CD4-positive, alpha-beta T cell treated with Interleukin-4 for 1 hour (primary cell): ENCODE data around the gene CABLES2.

Experiments
- DNase-seq, 2 donors: peaks; one replicate each; pipeline ENCODE4 v3.0.0-alpha.2; 2020 to 2022

CABLES2 gene

GRCh38 chr20:62403331-62403730, 3.8 kb downstream of the CABLES2 start:
- no peak for DNase-seq

GRCh38 chr20:62402456-62403150, 4.5 kb downstream of the CABLES2 start:
- no peak for DNase-seq

- no peak for DNase-seq
These were observed 5.7 kb downstream of the CABLES2 start for GRCh38 chr20:62401331-62401779.

GRCh38 chr20:62400541-62400940, 6.5 kb downstream of the CABLES2 start:
- DNase-seq: no peak

- DNase-seq: no peak
These were observed 7.1 kb downstream of the CABLES2 start for GRCh38 chr20:62400021-62400420.

GRCh38 chr20:62398120-62398821, 8.8 kb downstream of the CABLES2 start:
- no peak for DNase-seq

GRCh38 chr20:62396367-62397239, 10.5 kb downstream of the CABLES2 start:
- no peak for DNase-seq

- no peak for DNase-seq
These were observed 11.5 kb downstream of the CABLES2 start for GRCh38 chr20:62395311-62396242.

GRCh38 chr20:62394248-62395245, 12.5 kb downstream of the CABLES2 start:
- DNase-seq: no peak

- DNase-seq: no peak
These were observed 13.3 kb downstream of the CABLES2 start for GRCh38 chr20:62393830-62394229.

GRCh38 chr20:62393335-62393665, 13.8 kb downstream of the CABLES2 start:
- DNase-seq: no peak

- DNase-seq: no peak
These were observed 14.3 kb downstream of the CABLES2 start for GRCh38 chr20:62392621-62393334.

- DNase-seq: no peak
These were observed 15.0 kb downstream of the CABLES2 start for GRCh38 chr20:62392077-62392418.

GRCh38 chr20:62391165-62392076, 15.7 kb downstream of the CABLES2 start:
- DNase-seq: no peak

GRCh38 chr20:62390317-62391164, 16.5 kb downstream of the CABLES2 start:
- DNase-seq: no peak

GRCh38 chr20:62389601-62390087, 17.4 kb downstream of the CABLES2 start:
- DNase-seq: no peak

- DNase-seq: no peak
These were observed 18.1 kb downstream of the CABLES2 start for GRCh38 chr20:62388839-62389600.
